H1 (cell line): ENCODE measurements around the gene ALPK3.

Source experiments
- CTCF ChIP-seq, 3 experiments: IDR thresholded peaks; 1 replicate in 2 of 3; 2 replicates in 1 of 3; pipeline versions ENCODE4 v1.5.1 to v1.6.1; 2011; ENCODE audit warnings: low read length in 3 of 3, mild to moderate bottlenecking in 3 of 3, inconsistent platforms in 2 of 3, low read depth in 1 of 3, moderate library complexity in 1 of 3; ENCODE audit not compliant: insufficient read depth in 1 of 3; ENCODE audit errors: control extremely low read depth in 1 of 3
- POLR2A ChIP-seq, 2 experiments: IDR thresholded peaks; 1 replicate in 1 of 2; 2 replicates in 1 of 2; pipeline ENCODE4 v1.6.1; 2011; ENCODE audit warnings: low read depth in 2 of 2, low read length in 2 of 2, mild to moderate bottlenecking in 2 of 2; ENCODE audit errors: control extremely low read depth in 1 of 2
- SUZ12 ChIP-seq: fragments of 200-600 bp; sonication (generic); IDR thresholded peaks from 2 replicates; pipeline ENCODE4 v1.6.1; 2012; ENCODE audit warnings: mild to moderate bottlenecking, inconsistent platforms, low read length, moderate library complexity, mixed read lengths

DNA sequence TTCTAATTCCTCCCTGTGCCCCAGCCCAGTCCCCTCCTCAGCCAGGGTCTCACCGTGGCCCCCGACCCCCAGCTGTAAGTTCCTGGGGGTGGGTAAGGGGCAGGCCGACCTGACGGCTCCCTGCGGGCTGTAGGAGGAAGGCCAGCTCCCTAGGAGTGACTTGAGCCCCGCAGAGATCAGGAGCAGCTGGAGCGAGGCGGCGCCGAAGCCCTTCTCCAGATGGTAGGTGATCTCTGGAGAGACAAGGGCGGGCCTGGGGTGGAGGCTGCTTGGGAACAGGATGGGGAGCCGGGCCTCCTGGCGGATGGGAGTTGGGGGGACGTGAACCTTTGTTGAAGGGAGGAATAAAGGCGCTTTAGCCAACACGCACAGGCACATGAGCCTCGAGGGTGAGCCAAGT, 71.5 kb downstream of the ALPK3 start:
- TF ChIP-seq CTCF (IDR thresholded peaks at IDR 0.05; ENCODE audit: control extremely low read depth in 1 of 3, insufficient read depth in 1 of 3, low read depth in 1 of 3, low read length in 3 of 3) (no peak), SUZ12 (no peak), POLR2A (IDR thresholded peaks at IDR 0.05; ENCODE audit: control extremely low read depth in 1 of 2, low read depth in 2 of 2, low read length in 2 of 2) (no peak)
